ENCODE results near the gene SLC1A4. TPM values are rescaled to one million over a fixed set of nuclear protein-coding genes. Genes with fewer than 3 reads are reported as not detected.
A peak's percentile ranks its signal among the peaks of the same experiment; 100 is the strongest.
"Not testable (repeated sequence)": the region's sequence is repeated elsewhere in the genome, so short reads cannot be mapped to it uniquely, and the experiment has no call there.

The SLC1A4 gene
- total RNA-seq, 1 donor from 2014 or later, result 13.1 TPM

- Mint-ChIP-seq H3K36me3 (ENCODE audit: low read depth) (peaks cover 19% of the 10 kb centered on the region), H3K9me3 (no peaks in the 10 kb centered on the region), H3K4me1 (peaks cover 55% of the 10 kb centered on the region), H3K27me3 (peaks cover 11% of the 10 kb centered on the region), H3K4me3 (peak overlapping the region; percentile 91), H3K27ac (no peak overlapping the region)
- intact Hi-C loops (cut with micrococcal nuclease), result no loop called here
- no peak for DNase-seq
Observed at GRCh38 chr2:64990876-64991275, 1.7 kb downstream of the SLC1A4 start.

- H3K9me3 Mint-ChIP-seq, result no peaks in the 10 kb centered on the region
- DNase-seq, result no peak
- peak overlapping the region; percentile 64 for H3K4me3 Mint-ChIP-seq
- intact Hi-C loops (cut with micrococcal nuclease), result no loop called here
- H3K27me3 Mint-ChIP-seq, result peaks cover 4% of the 10 kb centered on the region
- no peak overlapping the region for H3K27ac Mint-ChIP-seq
- peaks cover 49% of the 10 kb centered on the region for H3K4me1 Mint-ChIP-seq
- H3K36me3 Mint-ChIP-seq (ENCODE audit: low read depth), result peaks cover 20% of the 10 kb centered on the region
Observed at GRCh38 chr2:64992218-64992617, 3.0 kb downstream of the SLC1A4 start.

GRCh38 chr2:64992990-64993389 is 3.8 kb downstream of the SLC1A4 start:
- no peak for DNase-seq
- Mint-ChIP-seq H3K9me3 (no peaks in the 10 kb centered on the region), H3K36me3 (ENCODE audit: low read depth) (peaks cover 22% of the 10 kb centered on the region), H3K4me3 (peak overlapping the region; percentile 16), H3K4me1 (peaks cover 47% of the 10 kb centered on the region), H3K27ac (peak overlapping the region; percentile 14), H3K27me3 (peaks cover 4% of the 10 kb centered on the region)
- intact Hi-C loops (cut with micrococcal nuclease), result no loop called here

- no peak overlapping the region for H3K27ac Mint-ChIP-seq
- no peaks in the 10 kb centered on the region for H3K9me3 Mint-ChIP-seq
- DNase-seq, result no peak
- peaks cover 24% of the 10 kb centered on the region for H3K36me3 Mint-ChIP-seq (ENCODE audit: low read depth)
- no peak overlapping the region for H3K4me3 Mint-ChIP-seq
- intact Hi-C loops (cut with micrococcal nuclease), result no loop called here
- peaks cover 47% of the 10 kb centered on the region for H3K4me1 Mint-ChIP-seq
- peaks cover 4% of the 10 kb centered on the region for H3K27me3 Mint-ChIP-seq
Observed at GRCh38 chr2:64995041-64995440, 5.8 kb downstream of the SLC1A4 start.

GRCh38 chr2:64996871-64997307 is 7.7 kb downstream of the SLC1A4 start:
- Mint-ChIP-seq H3K27me3 (no peaks in the 10 kb centered on the region), H3K4me1 (peaks cover 35% of the 10 kb centered on the region), H3K4me3 (no peak overlapping the region), H3K36me3 (ENCODE audit: low read depth) (peaks cover 20% of the 10 kb centered on the region), H3K9me3 (no peaks in the 10 kb centered on the region), H3K27ac (no peak overlapping the region)
- no peak for DNase-seq
- intact Hi-C loops (cut with micrococcal nuclease), result no loop called here

- no peaks in the 10 kb centered on the region for H3K27me3 Mint-ChIP-seq
- H3K4me1 Mint-ChIP-seq, result peaks cover 19% of the 10 kb centered on the region
- intact Hi-C loops (cut with micrococcal nuclease), result no loop called here
- H3K4me3 Mint-ChIP-seq, result no peak overlapping the region
- no peak overlapping the region for H3K27ac Mint-ChIP-seq
- DNase-seq, result no peak
- H3K36me3 Mint-ChIP-seq (ENCODE audit: low read depth), result peaks cover 19% of the 10 kb centered on the region
- H3K9me3 Mint-ChIP-seq, result no peaks in the 10 kb centered on the region
Observed at GRCh38 chr2:64998658-64999061, 9.5 kb downstream of the SLC1A4 start.

GRCh38 chr2:64999754-65000153 is 10.6 kb downstream of the SLC1A4 start:
- no peak for DNase-seq
- Mint-ChIP-seq H3K4me1 (peaks cover 16% of the 10 kb centered on the region), H3K4me3 (no peak overlapping the region), H3K27ac (no peak overlapping the region), H3K27me3 (no peaks in the 10 kb centered on the region), H3K36me3 (ENCODE audit: low read depth) (peaks cover 12% of the 10 kb centered on the region), H3K9me3 (no peaks in the 10 kb centered on the region)
- intact Hi-C loops (cut with micrococcal nuclease), result no loop called here

GRCh38 chr2:65000644-65001043 is 11.4 kb downstream of the SLC1A4 start:
- H3K27ac Mint-ChIP-seq, result no peak overlapping the region
- peaks cover 14% of the 10 kb centered on the region for H3K4me1 Mint-ChIP-seq
- no peak overlapping the region for H3K4me3 Mint-ChIP-seq
- intact Hi-C loops (cut with micrococcal nuclease), result no loop called here
- no peaks in the 10 kb centered on the region for H3K27me3 Mint-ChIP-seq
- H3K9me3 Mint-ChIP-seq, result no peaks in the 10 kb centered on the region
- DNase-seq, result no peak
- H3K36me3 Mint-ChIP-seq (ENCODE audit: low read depth), result peaks cover 14% of the 10 kb centered on the region

GRCh38 chr2:65003037-65003436 is 13.8 kb downstream of the SLC1A4 start:
- Mint-ChIP-seq H3K27ac (no peak overlapping the region), H3K4me3 (no peak overlapping the region), H3K4me1 (peaks cover 7% of the 10 kb centered on the region), H3K27me3 (no peaks in the 10 kb centered on the region), H3K36me3 (ENCODE audit: low read depth) (peaks cover 13% of the 10 kb centered on the region), H3K9me3 (no peaks in the 10 kb centered on the region)
- intact Hi-C loops (cut with micrococcal nuclease), result no loop called here
- DNase-seq, result no peak

GRCh38 chr2:65004232-65004631 is 15.0 kb downstream of the SLC1A4 start:
- H3K9me3 Mint-ChIP-seq; H3K27me3 Mint-ChIP-seq; H3K4me1 Mint-ChIP-seq; DNase-seq; H3K27ac Mint-ChIP-seq; H3K4me3 Mint-ChIP-seq; intact Hi-C loops (cut with micrococcal nuclease): not testable (repeated sequence)
- peaks cover 15% of the 10 kb centered on the region for H3K36me3 Mint-ChIP-seq (ENCODE audit: low read depth)

GRCh38 chr2:65013776-65014175 is 24.6 kb downstream of the SLC1A4 start:
- intact Hi-C loops (cut with micrococcal nuclease), result no loop called here
- no peak for DNase-seq
- Mint-ChIP-seq H3K9me3 (no peaks in the 10 kb centered on the region), H3K27me3 (no peaks in the 10 kb centered on the region), H3K27ac (no peak overlapping the region), H3K4me3 (no peak overlapping the region), H3K36me3 (ENCODE audit: low read depth) (peaks cover 45% of the 10 kb centered on the region), H3K4me1 (peaks cover 4% of the 10 kb centered on the region)

GRCh38 chr2:65015731-65016130 is 26.5 kb downstream of the SLC1A4 start:
- no peak overlapping the region for H3K27ac Mint-ChIP-seq
- H3K27me3 Mint-ChIP-seq, result no peaks in the 10 kb centered on the region
- no peaks in the 10 kb centered on the region for H3K9me3 Mint-ChIP-seq
- no peak for DNase-seq
- intact Hi-C loops (cut with micrococcal nuclease), result no loop called here
- H3K36me3 Mint-ChIP-seq (ENCODE audit: low read depth), result peaks cover 45% of the 10 kb centered on the region
- peaks cover 4% of the 10 kb centered on the region for H3K4me1 Mint-ChIP-seq
- no peak overlapping the region for H3K4me3 Mint-ChIP-seq

- no peak for DNase-seq
- intact Hi-C loops (cut with micrococcal nuclease), result no loop called here
- peaks cover 43% of the 10 kb centered on the region for H3K36me3 Mint-ChIP-seq (ENCODE audit: low read depth)
- peaks cover 4% of the 10 kb centered on the region for H3K4me1 Mint-ChIP-seq
- no peak overlapping the region for H3K4me3 Mint-ChIP-seq
- no peaks in the 10 kb centered on the region for H3K27me3 Mint-ChIP-seq
- no peaks in the 10 kb centered on the region for H3K9me3 Mint-ChIP-seq
- no peak overlapping the region for H3K27ac Mint-ChIP-seq
Observed at GRCh38 chr2:65016789-65017188, 27.6 kb downstream of the SLC1A4 start.

- peaks cover 4% of the 10 kb centered on the region for H3K4me1 Mint-ChIP-seq
- no peak for DNase-seq
- H3K4me3 Mint-ChIP-seq, result no peak overlapping the region
- peaks cover 43% of the 10 kb centered on the region for H3K36me3 Mint-ChIP-seq (ENCODE audit: low read depth)
- H3K27ac Mint-ChIP-seq, result no peak overlapping the region
- intact Hi-C loops (cut with micrococcal nuclease), result no loop called here
- H3K27me3 Mint-ChIP-seq, result no peaks in the 10 kb centered on the region
- H3K9me3 Mint-ChIP-seq, result no peaks in the 10 kb centered on the region
Observed at GRCh38 chr2:65017335-65017734, 28.1 kb downstream of the SLC1A4 start.

- no peak overlapping the region for H3K27ac Mint-ChIP-seq
- H3K4me1 Mint-ChIP-seq, result peaks cover 4% of the 10 kb centered on the region
- no peaks in the 10 kb centered on the region for H3K9me3 Mint-ChIP-seq
- H3K36me3 Mint-ChIP-seq (ENCODE audit: low read depth), result peaks cover 46% of the 10 kb centered on the region
- no peaks in the 10 kb centered on the region for H3K27me3 Mint-ChIP-seq
- DNase-seq, result no peak
- no peak overlapping the region for H3K4me3 Mint-ChIP-seq
- intact Hi-C loops (cut with micrococcal nuclease), result no loop called here
Observed at GRCh38 chr2:65018141-65018582, 29.0 kb downstream of the SLC1A4 start.

Measured in activated CD4-positive, alpha-beta T cell treated with anti-CD3 and anti-CD28 coated beads, Interleukin-2, amount 10 ng/mL, durations not matched to agents 24 days and 14 days (primary cell).